ENCODE measurements around the gene VSTM2L. TPM values are rescaled to one million over a fixed set of nuclear protein-coding genes. Genes with fewer than 3 reads are reported as not detected.

Gene VSTM2L
- total RNA-seq, 1 donor from 2014 or later: 6.2 TPM

- peak overlapping the region; percentile 67 for H3K4me3 Mint-ChIP-seq (ENCODE audit: low read depth)
- H3K4me1 Mint-ChIP-seq (ENCODE audit: low read depth): peaks cover 6% of the 10 kb centered on the region
- no peak overlapping the region for H3K27ac Mint-ChIP-seq
- no peak for DNase-seq (ENCODE audit: low spot score, unreplicated experiment)
- peaks cover 69% of the 10 kb centered on the region for H3K27me3 Mint-ChIP-seq
- TF ChIP-seq CTCF (IDR thresholded peaks at IDR 0.05; ENCODE audit: unreplicated experiment): peak; percentile 46
- H3K9me3 Mint-ChIP-seq (ENCODE audit: low read depth): no peaks in the 10 kb centered on the region
- H3K36me3 Mint-ChIP-seq (ENCODE audit: insufficient read depth): no peaks in the 10 kb centered on the region
Measured at GRCh38 chr20:37903317-37904007, 535 bp downstream of the VSTM2L start.

- H3K27ac Mint-ChIP-seq: no peak overlapping the region
- H3K9me3 Mint-ChIP-seq (ENCODE audit: low read depth): no peaks in the 10 kb centered on the region
- peaks cover 73% of the 10 kb centered on the region for H3K27me3 Mint-ChIP-seq
- peak overlapping the region; percentile 67 for H3K4me3 Mint-ChIP-seq (ENCODE audit: low read depth)
- no peak for DNase-seq (ENCODE audit: low spot score, unreplicated experiment)
- H3K36me3 Mint-ChIP-seq (ENCODE audit: insufficient read depth): no peaks in the 10 kb centered on the region
- no peak for TF ChIP-seq CTCF (IDR thresholded peaks at IDR 0.05; ENCODE audit: unreplicated experiment)
- peaks cover 6% of the 10 kb centered on the region for H3K4me1 Mint-ChIP-seq (ENCODE audit: low read depth)
Measured at GRCh38 chr20:37904008-37904642, 1.2 kb downstream of the VSTM2L start.

GRCh38 chr20:37904845-37905373 lies 2.0 kb downstream of the VSTM2L start:
- Mint-ChIP-seq H3K36me3 (ENCODE audit: insufficient read depth) (no peaks in the 10 kb centered on the region), H3K27ac (no peak overlapping the region), H3K9me3 (ENCODE audit: low read depth) (no peaks in the 10 kb centered on the region), H3K4me1 (ENCODE audit: low read depth) (peaks cover 6% of the 10 kb centered on the region), H3K27me3 (peaks cover 67% of the 10 kb centered on the region), H3K4me3 (ENCODE audit: low read depth) (no peak overlapping the region)
- no peak for TF ChIP-seq CTCF (IDR thresholded peaks at IDR 0.05; ENCODE audit: unreplicated experiment)
- no peak for DNase-seq (ENCODE audit: low spot score, unreplicated experiment)

- no peaks in the 10 kb centered on the region for H3K36me3 Mint-ChIP-seq (ENCODE audit: insufficient read depth)
- DNase-seq (ENCODE audit: low spot score, unreplicated experiment): no peak
- no peaks in the 10 kb centered on the region for H3K9me3 Mint-ChIP-seq (ENCODE audit: low read depth)
- H3K27me3 Mint-ChIP-seq: peaks cover 62% of the 10 kb centered on the region
- H3K4me1 Mint-ChIP-seq (ENCODE audit: low read depth): peaks cover 6% of the 10 kb centered on the region
- TF ChIP-seq CTCF (IDR thresholded peaks at IDR 0.05; ENCODE audit: unreplicated experiment): no peak
- no peak overlapping the region for H3K27ac Mint-ChIP-seq
- no peak overlapping the region for H3K4me3 Mint-ChIP-seq (ENCODE audit: low read depth)
Measured at GRCh38 chr20:37905671-37906613, 3.0 kb downstream of the VSTM2L start.

- DNase-seq (ENCODE audit: low spot score, unreplicated experiment): no peak
- TF ChIP-seq CTCF (IDR thresholded peaks at IDR 0.05; ENCODE audit: unreplicated experiment): no peak
- peaks cover 58% of the 10 kb centered on the region for H3K27me3 Mint-ChIP-seq
- H3K9me3 Mint-ChIP-seq (ENCODE audit: low read depth): no peaks in the 10 kb centered on the region
- H3K36me3 Mint-ChIP-seq (ENCODE audit: insufficient read depth): no peaks in the 10 kb centered on the region
- peaks cover 5% of the 10 kb centered on the region for H3K4me1 Mint-ChIP-seq (ENCODE audit: low read depth)
- no peak overlapping the region for H3K4me3 Mint-ChIP-seq (ENCODE audit: low read depth)
- no peak overlapping the region for H3K27ac Mint-ChIP-seq
Measured at GRCh38 chr20:37907330-37907676, 4.4 kb downstream of the VSTM2L start.
